ENCODE data around the gene VAV2.

VAV2 gene

DNA sequence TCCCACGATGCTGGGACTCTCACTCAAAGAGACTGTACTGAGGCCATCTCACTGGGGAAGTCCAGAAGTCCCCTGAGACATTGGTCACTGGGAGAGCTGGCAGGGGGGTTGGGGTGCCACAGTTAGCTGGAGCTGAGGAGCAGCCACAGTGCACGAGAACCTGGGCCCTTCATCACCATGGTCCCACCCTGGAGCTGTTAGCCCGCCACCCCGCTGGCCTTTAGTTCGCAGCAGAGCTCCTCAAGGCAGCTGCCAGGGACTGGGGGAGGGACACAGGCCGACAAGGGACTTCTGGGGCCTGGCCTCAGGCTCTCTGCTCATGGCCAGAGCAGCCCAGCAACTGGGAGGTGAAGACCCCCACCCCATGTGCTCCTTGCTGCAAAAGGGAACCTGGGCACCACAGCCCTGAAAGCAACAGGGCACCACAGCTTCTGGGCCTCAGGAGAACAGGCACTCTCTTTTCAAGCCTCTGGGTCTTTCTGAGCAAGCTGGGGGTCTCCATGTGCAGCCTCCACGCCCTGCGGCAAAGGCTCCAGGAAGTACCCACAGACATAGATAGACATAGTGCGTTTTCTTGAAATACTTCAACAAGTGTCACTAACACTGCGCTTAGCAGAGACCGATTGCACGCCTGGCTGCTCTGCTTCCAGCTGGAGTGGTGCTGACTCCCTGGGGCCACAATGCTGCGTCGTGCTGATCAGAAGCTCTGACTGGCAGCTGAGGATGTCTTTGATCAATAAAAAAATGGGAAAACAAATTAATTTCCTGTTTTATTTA is 46.0 kb downstream of the VAV2 start:
- TF ChIP-seq CTCF (IDR thresholded peaks at IDR 0.05; ENCODE audit: poor library complexity, severe bottlenecking), result no peak
- H3K9me3 ChIP-seq (ENCODE audit: severe bottlenecking), result no peaks in the 10 kb centered on the region
- ATAC-seq (ENCODE audit: low read depth), result no peak

DNA sequence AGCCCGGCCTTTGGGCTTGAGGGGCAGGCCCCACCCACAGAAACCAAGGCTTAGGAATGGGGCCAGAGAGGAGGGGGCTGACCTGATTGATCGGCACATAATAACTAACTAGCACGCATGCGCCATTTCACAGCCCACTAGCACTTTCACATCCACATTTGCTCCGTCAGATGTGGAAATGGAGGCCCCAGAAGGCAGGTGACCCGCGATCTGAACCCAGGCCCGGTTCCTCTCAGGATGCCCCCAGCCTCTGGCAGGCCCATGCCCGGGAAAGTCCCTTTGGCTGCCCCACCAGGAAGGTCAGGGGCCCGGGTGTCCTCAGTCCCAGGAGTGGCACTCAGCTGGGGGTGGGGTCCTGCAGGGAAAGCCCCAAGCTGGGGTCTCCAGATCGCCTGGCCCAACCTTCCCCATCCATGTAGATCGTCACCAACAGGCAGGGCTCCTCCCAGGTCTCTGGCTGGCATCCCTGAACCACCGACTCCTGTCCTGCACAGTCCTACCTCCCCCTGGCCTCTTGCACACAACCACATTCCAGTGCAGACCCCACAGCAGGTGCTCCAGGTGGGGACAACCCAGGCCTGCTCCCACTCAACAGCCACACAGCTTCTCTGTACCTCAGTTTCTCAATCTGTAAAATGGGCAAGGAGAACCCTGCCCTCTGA is 46.7 kb downstream of the VAV2 start:
- no peak for ATAC-seq (ENCODE audit: low read depth)

More for the DNA sequence above, 46.0 kb downstream of the VAV2 start:
- Histone ChIP-seq H3K36me3 (ENCODE audit: low read depth) (peaks cover 13% of the 10 kb centered on the region), H3K27ac (ENCODE audit: poor library complexity, severe bottlenecking) (peak overlapping the region; percentile 91), H3K27me3 (ENCODE audit: insufficient read depth, poor library complexity, severe bottlenecking) (no peaks in the 10 kb centered on the region), H3K4me3 (ENCODE audit: severe bottlenecking) (no peak overlapping the region), H3K4me1 (ENCODE audit: insufficient read depth, poor library complexity, severe bottlenecking) (peaks cover 17% of the 10 kb centered on the region)
- DNase-seq (ENCODE audit: low spot score), result no peak

DNA sequence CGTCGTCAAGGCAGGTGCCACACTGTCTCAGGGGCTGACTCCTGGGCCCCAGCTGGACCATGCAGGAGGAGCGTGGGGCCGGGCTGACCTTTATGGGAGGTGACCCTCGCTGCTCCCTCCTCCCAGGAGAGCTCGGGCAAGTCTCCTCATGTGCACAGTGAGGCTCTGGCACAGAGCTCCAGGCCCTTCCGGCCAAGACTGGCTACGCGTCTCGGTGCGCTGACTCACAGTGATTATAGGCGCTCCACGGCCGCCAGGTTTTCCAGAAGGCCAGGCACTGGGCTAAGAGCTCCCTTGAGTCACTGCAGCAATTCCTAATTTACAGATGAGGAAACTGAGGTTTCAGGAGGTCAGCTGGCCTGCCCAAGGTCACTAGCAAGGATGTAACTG is 47.4 kb downstream of the VAV2 start:
- ATAC-seq (ENCODE audit: low read depth) (peak; percentile 98), DNase-seq (ENCODE audit: low spot score) (peak; percentile 95)
- H3K4me1 ChIP-seq (ENCODE audit: insufficient read depth, poor library complexity, severe bottlenecking), result peaks cover 17% of the 10 kb centered on the region
- H3K4me3 ChIP-seq (ENCODE audit: severe bottlenecking), result no peak overlapping the region
- H3K36me3 ChIP-seq (ENCODE audit: low read depth), result peaks cover 19% of the 10 kb centered on the region
- H3K9me3 ChIP-seq (ENCODE audit: severe bottlenecking), result no peaks in the 10 kb centered on the region
- no peak for TF ChIP-seq CTCF (IDR thresholded peaks at IDR 0.05; ENCODE audit: poor library complexity, severe bottlenecking)
- H3K27ac ChIP-seq (ENCODE audit: poor library complexity, severe bottlenecking), result peak overlapping the region; percentile 91
- no peaks in the 10 kb centered on the region for H3K27me3 ChIP-seq (ENCODE audit: insufficient read depth, poor library complexity, severe bottlenecking)

More for the DNA sequence above, 46.7 kb downstream of the VAV2 start:
- no peaks in the 10 kb centered on the region for H3K9me3 ChIP-seq (ENCODE audit: severe bottlenecking)
- H3K27me3 ChIP-seq (ENCODE audit: insufficient read depth, poor library complexity, severe bottlenecking), result no peaks in the 10 kb centered on the region
- H3K27ac ChIP-seq (ENCODE audit: poor library complexity, severe bottlenecking), result peak overlapping the region; percentile 91
- H3K4me3 ChIP-seq (ENCODE audit: severe bottlenecking), result no peak overlapping the region
- peaks cover 19% of the 10 kb centered on the region for H3K36me3 ChIP-seq (ENCODE audit: low read depth)
- peaks cover 17% of the 10 kb centered on the region for H3K4me1 ChIP-seq (ENCODE audit: insufficient read depth, poor library complexity, severe bottlenecking)
- DNase-seq (ENCODE audit: low spot score), result no peak
- no peak for TF ChIP-seq CTCF (IDR thresholded peaks at IDR 0.05; ENCODE audit: poor library complexity, severe bottlenecking)

- Histone ChIP-seq H3K4me3 (ENCODE audit: severe bottlenecking) (no peak overlapping the region), H3K27ac (ENCODE audit: poor library complexity, severe bottlenecking) (peak overlapping the region; percentile 91), H3K36me3 (ENCODE audit: low read depth) (peaks cover 20% of the 10 kb centered on the region), H3K4me1 (ENCODE audit: insufficient read depth, poor library complexity, severe bottlenecking) (peaks cover 17% of the 10 kb centered on the region), H3K9me3 (ENCODE audit: severe bottlenecking) (no peaks in the 10 kb centered on the region), H3K27me3 (ENCODE audit: insufficient read depth, poor library complexity, severe bottlenecking) (no peaks in the 10 kb centered on the region)
- ATAC-seq (ENCODE audit: low read depth) (peak; percentile 47), DNase-seq (ENCODE audit: low spot score) (no peak)
- no peak for TF ChIP-seq CTCF (IDR thresholded peaks at IDR 0.05; ENCODE audit: poor library complexity, severe bottlenecking)
Observed at GRCh38 chr9:133943781-133944745, 48.1 kb downstream of the VAV2 start.
